GM08714 (cell line): Measurements from ENCODE around the gene TMPRSS15.

Source experiments
- H3K4me3 ChIP-seq: fragments of 200-500 bp; sonication (Bioruptor generic); 2 replicates; pipeline ENCODE4 v1.5.1; 2014; ENCODE audit warnings: mild to moderate bottlenecking, low read length, inconsistent platforms
- ZNF274 ChIP-seq: IDR thresholded peaks from 2 replicates; pipeline ENCODE4 v1.6.1; 2012; ENCODE audit warnings: mild to moderate bottlenecking, low read depth, low read length

TMPRSS15 gene

DNA sequence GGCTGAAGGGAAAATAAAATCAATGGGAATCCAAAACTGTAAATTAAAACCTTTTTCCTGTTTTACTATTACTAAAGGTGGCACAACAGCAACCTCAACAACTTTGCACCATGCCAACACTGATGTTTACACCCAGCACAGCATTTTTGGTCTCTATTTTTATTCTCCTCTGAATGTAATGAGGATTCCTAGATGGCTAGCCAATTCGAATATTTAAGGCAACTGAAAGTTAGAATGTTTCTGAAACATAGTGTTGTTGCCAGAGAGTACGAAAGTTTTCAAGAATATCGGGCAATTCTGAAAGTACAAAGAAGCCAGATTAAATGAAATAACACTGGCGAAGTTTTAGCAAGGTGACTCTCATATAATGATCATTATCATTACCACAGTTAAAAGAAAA is 118.2 kb downstream of the TMPRSS15 start:
- H3K4me3 ChIP-seq = no peak overlapping the region
- TF ChIP-seq ZNF274 = no peak

DNA sequence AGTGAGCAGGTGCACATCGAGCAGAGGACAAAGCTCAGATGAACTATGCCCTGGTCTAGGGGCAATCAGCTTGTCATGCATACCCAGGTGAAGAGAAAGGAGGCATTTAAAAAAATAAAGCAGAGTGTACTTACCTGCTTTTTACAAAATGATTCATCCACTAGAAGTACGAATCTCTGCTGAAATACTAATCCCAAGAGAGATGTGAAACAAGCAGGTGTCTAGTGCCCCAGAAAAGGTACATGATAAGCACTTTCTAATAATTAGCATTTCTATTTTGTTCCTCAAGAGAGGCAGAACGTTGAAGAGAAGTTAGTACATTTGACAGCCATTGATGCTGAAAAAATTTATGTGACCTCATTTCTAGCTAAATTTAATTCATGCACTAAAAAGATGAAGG is 127.8 kb downstream of the TMPRSS15 start:
- no peak for TF ChIP-seq ZNF274
- H3K4me3 ChIP-seq = no peak overlapping the region

DNA sequence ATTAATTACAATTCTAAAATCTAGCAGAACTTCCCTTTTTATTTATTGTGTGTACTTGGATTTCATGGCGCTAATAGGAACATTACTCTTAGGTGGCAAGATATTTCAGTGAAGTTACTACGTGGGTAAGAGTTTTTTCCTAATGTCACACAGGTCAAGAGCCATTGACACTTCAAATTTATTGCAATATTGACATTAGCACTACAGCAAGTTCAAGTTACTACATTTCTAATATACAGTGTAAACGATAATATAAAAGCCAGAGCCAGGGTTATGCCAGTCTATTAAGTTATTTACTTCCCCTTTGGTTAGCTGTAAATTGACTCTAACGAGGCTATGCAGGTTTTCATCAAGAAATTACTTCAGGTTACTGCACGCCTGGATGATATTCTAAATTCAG is 129.2 kb downstream of the TMPRSS15 start:
- no peak for TF ChIP-seq ZNF274
- H3K4me3 ChIP-seq = no peak overlapping the region

DNA sequence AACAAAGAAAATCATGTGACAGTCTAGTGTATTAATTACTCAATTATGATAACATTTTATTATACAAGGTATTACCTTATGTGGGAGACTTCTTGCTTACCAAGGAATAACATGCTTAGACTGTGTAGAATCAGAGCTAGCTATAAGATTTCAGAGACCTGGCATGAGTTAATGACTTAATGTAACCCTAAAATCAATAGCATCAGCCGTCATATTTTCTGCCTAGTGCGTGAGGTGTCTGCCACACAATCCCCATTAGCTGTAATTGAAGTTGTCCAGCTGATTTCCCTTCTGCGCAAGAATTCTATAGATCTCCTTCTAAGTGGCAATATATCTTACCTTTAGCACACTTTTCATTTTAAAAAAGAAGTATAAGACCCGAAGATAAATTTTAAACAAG is 130.2 kb downstream of the TMPRSS15 start:
- no peak for TF ChIP-seq ZNF274
- H3K4me3 ChIP-seq = no peak overlapping the region

DNA sequence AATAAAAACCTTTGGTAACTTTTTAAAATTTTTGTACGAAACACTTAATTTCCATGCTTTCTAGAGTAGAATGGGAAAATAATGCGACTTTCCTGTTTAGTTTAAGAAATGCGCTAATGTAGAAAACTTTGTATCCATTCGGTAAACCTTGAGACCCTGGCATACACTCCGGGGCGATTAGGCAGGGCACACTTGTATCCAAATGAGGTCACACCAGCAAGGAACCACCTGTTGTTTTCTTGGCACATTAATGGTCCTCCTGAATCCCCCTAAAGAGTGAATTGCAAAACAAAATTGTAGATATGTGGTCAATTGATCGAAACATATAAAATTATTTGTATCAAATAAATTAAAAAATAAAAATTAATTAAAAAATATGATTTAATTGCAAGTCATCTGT is 133.7 kb downstream of the TMPRSS15 start:
- no peak overlapping the region for H3K4me3 ChIP-seq
- TF ChIP-seq ZNF274 = no peak

DNA sequence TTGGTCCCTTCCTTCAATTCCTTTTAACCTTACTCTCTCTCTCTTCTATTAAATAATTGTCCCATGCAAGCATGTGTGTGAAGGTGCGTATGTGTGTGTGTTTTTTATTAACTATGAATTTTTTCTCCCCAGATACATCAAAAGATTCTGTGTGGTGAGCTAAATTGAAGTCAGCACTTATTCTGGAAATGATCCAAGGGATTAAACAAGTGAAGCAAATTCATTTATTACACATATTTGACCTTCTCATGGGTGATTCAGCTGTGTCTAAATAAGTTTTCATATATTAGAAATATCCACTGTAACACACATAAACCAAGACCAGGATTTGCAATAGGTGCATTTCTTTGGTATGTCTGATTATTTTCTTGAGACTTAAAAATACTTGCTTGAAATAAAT is 134.7 kb downstream of the TMPRSS15 start:
- no peak for TF ChIP-seq ZNF274
- no peak overlapping the region for H3K4me3 ChIP-seq

DNA sequence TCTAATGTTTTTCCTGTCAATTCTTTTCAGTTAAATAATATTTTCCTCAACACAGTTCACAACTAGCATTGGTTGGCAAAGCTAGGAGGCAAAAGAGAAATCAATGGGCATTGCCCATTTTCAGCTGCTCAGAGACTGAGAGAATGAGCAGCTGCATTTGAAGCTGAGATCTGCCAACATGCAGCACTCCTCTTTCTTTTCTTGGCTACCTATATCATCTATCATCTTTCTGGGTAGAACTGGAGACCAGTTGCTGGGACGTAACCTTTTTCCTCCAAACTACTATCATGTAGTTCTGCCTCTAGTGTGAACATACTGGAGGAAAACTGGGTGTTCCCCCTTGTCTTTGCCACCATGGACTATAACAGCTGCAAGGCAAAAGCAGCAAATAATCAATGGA is 136.1 kb downstream of the TMPRSS15 start:
- H3K4me3 ChIP-seq = no peak overlapping the region
- no peak for TF ChIP-seq ZNF274

DNA sequence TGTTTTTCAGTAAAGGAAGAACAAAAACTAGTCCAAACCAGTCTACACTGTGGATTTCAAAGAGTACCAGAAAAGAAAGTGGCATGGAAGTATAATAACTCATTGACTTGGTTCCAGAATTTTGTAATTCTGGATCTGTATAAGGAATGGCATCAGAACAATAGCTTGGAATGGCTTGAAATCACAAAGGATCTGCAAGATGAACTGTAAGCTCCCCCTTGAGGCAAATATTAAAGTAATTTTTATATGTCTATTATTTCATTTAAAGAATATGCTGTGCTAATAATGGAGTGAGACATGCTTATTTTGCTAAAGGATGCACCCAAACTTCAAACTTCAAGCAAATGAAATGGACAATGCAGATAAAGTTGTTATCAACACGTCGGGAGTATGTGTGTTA is 137.6 kb downstream of the TMPRSS15 start:
- TF ChIP-seq ZNF274 = no peak
- no peak overlapping the region for H3K4me3 ChIP-seq

DNA sequence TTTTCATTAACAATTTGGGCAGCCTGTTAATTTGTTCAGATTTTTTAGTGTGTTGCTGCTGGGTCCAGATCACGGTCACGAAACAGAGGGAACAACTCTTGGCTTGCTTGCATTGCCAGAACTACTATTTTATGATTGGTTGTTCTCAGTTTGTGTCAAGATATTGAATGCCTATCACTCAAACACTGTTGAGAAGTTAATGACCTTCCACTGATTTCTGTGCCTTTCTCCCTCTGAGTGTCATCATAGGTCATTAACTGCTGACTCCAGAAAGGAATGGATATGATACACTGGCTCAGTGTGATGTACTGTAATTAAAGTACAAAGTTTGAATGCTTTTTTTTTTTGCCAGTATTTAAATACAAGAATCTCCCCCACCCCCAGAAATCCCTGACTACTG is 149.8 kb downstream of the TMPRSS15 start:
- no peak for TF ChIP-seq ZNF274

DNA sequence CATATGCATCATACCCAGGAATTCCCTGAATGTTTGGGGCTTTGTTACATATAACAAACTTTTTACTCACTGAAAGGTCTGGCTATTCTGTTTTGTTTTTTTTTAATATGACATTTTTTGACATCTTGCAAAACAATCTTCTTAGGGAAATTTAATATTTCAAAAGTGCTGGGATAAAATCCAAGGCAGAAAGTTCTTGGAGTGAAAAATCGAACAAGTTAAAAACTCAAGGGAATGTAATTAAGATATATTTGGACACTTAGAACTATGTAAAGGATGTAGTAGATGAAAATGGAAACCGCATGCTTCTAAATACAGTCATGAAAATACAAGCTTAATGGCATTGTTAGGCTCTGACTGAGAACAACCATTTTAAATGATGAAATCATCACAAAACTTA is 150.4 kb downstream of the TMPRSS15 start:
- no peak overlapping the region for H3K4me3 ChIP-seq
- TF ChIP-seq ZNF274 = no peak

More for the DNA sequence above, 149.8 kb downstream of the TMPRSS15 start:
- no peak overlapping the region for H3K4me3 ChIP-seq

DNA sequence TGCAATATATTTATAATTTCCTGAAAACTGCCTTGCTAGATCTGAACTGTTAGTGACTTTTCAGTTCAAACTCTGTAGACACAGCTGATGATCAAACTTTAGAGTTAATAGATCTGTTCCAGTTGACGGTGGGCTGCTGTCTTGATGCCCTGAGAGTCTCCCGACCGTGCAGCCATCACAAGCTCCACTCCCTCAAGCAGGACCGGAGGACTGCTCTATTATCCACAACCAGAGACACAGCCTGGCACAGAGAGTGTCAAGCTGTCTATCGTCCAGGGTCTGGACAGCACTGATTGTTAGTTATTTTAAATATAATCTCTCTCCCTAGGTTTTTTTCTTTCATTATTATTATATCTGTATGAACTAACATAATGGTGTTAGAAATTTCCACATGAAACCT is 150.9 kb downstream of the TMPRSS15 start:
- no peak for TF ChIP-seq ZNF274
- H3K4me3 ChIP-seq = no peak overlapping the region

DNA sequence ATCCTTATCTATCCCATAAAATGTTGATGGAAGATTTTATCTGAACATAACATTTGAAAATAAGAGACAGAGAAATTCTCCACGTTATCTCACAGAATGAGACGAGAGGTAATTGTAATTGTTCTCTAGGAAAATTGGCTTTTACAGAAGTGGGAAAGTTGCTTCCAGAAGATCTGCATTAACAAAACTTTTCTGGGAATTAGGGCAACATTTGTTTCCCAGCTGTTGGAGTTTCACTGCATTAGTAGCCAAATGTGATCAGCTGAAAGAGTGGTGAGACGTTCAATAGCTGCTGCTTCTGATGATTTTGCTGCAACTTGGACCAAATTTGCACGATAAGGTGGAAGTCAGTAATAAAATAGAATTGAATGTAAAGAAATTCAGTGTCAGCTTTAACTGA is 151.3 kb downstream of the TMPRSS15 start:
- H3K4me3 ChIP-seq = no peak overlapping the region
- TF ChIP-seq ZNF274 = no peak

DNA sequence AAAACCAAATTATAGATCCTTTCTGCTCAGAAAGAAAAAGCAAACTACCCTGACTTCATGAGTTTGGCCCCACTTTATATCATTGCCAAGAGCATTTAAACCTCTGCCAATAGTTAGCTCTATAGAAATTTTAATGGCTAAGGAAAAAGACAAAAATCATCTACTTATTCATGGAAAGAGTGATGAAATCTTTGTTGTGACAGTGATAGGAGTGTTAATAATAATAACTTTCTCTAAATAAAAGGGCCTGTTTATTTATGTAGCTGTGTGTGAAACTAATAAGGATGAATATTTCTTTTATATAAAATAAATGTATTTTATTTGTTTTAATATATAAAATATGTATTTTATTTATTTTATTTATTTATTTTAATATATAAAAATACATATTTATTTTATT is 152.5 kb downstream of the TMPRSS15 start:
- no peak for TF ChIP-seq ZNF274
- H3K4me3 ChIP-seq = no peak overlapping the region

DNA sequence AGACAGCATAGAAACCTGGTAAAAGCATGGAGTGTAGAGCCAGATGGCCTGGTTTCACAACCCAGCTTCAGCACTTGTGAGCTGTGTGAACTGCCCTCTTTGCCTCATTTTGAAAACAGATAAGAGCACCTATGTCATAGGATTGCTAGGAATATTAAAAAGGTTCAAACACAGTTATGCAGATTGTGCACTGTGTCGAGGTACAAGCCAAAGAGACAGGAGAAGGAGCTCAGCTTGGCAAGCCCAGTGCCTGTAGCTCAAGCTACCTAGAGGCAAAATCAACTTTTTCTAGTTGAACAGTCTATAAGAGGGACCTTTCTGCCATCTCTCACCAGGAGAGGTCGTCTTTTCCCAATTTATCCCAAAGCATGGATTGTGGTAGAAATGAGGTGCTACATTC is 153.9 kb downstream of the TMPRSS15 start:
- TF ChIP-seq ZNF274 = no peak
- no peak overlapping the region for H3K4me3 ChIP-seq

DNA sequence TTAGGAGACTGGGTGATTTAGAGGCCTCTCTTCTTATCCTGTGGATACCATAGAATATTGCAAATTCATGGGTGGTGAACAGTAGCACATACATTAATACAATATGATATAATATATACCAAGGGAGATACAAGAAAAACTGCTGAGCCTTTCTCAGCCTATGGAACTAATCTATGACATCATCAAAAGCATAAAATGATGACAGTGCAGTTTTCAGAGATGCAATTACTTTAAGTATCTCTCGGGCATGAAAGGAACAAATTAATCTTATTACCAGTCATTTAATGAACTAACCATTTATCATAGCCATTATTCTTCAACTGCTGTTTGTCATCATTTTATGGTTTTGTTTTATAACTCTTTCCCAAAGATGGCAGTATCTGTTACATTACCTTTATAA is 155.4 kb downstream of the TMPRSS15 start:
- no peak for TF ChIP-seq ZNF274
- no peak overlapping the region for H3K4me3 ChIP-seq

DNA sequence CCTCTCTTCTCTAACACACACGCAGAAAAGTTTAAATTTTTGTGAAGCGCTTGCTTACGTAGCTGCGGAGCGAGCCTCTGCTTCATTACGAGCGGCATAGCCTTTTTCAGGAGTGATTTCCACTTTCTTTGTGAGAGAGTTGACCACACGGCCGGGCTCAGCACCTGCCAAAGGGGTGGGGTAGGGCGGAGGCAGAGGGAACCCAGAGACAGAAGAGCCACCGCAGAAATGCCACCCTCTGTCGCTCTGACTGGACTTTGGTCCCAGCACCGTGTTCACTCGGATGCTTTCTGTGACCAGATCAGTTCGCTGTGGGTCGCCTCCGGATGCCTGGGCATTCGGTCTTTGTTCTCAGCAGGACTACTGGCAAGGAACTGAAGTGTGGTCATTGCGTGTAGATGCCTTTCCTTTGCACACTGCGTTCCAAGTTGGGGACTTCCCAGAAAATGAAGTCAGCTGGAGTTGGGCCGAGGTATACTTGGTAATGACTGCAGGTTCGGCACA is 158.1 kb downstream of the TMPRSS15 start:
- H3K4me3 ChIP-seq = no peak overlapping the region
- TF ChIP-seq ZNF274 = no peak
